HG03196 (cell line): ENCODE results near the gene ZC3H12C.
A peak's percentile ranks its signal among the peaks of the same experiment; 100 is the strongest.
"Not testable (repeated sequence)": the region's sequence is repeated elsewhere in the genome, so short reads cannot be mapped to it uniquely, and the experiment has no call there.

ENCODE experiments used
- ATAC-seq: cut with Tn5 transposase; IDR thresholded peaks from one replicate; pipeline ENCODE4 v1.9.1; 2021; ENCODE audit not compliant: unreplicated experiment

Gene ZC3H12C

DNA sequence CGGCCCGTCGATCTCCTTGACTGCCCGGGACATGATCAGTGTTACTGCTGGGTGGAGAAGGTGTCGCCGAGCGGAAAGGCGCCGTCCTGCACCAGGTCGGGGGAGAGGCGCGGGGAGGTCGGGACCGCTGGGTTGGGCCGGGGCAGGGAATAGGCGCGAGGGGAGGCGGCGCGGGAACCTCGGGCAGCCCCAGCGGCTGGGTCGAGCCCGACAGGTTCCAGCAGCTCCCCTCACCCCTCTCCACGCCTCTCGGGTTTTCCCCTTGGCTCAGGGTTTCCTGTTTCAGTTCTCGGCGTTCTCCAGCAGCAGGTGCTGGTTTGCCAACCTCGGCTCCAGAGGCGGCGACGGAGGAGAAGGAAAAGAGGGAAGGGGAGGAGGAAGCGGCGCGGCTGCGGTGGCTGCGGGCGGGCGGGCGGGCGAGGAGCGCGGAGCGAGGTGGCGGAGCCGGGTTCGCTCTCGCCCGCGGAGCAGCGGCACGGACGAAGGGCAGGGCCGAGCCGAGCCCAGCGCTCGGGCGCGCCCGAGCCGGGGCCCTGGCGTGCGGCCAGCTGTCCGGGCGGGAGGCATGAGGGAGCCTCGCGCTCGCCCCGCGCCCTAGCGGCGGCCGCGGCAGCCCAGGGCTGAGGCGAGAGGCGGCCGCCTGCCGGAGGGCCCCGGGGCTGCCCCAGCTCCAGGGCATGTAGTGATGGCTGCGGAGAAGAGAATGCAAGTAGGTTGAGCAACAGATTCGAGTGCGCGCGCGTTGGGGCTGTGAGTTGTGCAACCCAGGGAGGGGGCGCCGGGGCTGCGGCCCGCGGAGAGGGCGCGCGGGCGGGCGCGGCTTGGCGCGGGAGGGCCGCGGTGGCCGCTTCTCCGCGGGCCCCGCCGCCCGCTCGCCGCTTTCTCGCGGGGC, at the start of gene ZC3H12C:
Gene ZC3H12C, plus strand, starts transcription at position 878 of the 892 bp plus-strand sequence. CDS start 20 bp downstream, outside the sequence.
- peak; percentile 60 for ATAC-seq

DNA sequence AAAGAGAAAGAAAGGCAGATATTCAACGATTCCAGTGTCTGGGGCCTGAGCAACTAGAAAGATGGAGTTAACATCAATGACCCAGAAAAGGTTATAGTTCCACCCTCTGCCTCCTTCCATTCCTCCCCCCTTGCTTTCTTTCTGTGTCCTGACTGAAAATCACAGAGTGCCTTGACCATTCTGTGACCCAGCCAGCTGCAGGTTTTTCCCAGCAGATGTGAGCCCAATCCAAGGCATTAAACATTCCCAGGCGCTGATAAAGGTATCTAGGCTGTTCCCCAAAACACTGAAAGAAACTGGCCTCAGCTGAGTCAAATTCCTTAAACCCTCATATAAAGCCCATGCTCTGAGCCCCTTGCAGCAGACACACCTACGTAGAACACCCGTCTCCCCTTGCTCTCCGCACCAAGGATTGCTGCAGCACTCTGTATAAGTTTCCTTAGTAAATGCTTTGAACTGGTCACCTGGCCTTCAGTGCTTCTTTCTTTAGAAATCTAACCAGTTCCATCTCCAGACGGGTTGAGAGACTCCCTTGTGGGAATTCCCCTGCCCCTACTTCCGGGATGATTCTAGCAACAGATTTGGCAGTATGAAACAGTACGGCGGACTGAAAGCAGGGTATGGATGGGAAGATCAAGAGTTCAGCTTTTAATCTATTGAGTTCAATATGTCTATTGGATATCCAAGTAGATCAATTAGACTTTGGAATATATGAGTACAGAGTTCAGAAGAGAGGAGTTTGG, 48.8 kb upstream of the ZC3H12C start:
- no peak for ATAC-seq

DNA sequence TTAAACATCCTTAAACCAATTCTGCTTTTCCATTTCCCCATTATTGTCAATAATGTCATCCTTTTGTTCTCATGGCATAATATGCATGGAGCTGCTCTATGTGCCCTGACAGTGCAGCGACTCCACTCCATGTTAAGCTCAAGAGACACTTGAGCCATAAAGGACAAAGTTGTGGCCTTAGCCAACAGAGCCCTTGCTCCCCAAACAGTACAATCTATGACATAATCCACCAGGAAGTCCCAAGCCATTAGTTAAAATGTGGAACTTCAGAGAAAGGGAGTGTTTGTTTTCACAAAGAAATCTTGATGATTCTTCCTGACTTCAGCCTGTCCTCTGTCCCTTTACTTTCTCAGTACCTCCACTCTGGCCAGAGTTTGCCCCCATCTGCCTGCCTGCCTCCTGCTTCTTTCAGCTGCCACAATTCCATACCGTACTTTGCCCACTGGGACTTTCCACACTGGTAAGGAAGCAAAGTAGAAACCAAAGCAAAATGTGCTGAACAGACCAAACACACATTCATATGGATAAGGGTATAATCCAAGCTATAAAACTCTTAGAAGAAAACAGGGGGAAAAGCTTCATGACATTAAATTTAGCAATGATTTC, 46.3 kb upstream of the ZC3H12C start:
- no peak for ATAC-seq

DNA sequence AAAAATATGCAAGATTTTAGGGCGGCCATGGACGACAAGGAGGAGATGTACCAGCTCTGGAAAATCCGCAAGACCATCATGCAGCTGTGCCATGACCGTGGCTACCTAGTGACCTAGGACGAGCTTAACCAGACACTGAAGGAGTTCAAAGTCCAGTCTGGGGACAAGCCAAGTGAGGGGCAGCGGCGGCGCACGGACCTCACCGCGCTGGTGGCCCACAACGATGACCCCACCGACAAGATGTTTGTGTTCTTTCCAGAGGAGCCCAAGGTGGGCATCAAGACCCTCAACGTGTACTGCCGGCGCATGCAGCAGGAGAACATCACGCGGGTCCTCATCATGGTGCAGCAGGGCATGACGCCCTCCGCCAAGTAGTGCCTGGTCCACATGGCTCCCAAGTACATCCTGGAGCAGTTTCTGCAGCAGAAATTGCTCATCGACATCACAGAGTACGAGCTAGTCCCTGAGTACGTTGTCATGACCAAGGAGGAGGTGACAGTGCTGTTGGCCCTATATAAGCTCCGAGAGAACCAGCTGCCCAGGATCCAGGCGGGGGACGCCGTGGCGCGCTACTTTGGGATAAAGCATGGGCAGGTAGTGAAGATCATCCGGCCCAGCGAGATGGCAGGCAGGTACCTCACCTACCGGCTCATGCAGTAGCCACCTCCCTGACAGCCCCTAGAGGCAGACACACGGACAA, 43.5 kb upstream of the ZC3H12C start:
- no peak for ATAC-seq

DNA sequence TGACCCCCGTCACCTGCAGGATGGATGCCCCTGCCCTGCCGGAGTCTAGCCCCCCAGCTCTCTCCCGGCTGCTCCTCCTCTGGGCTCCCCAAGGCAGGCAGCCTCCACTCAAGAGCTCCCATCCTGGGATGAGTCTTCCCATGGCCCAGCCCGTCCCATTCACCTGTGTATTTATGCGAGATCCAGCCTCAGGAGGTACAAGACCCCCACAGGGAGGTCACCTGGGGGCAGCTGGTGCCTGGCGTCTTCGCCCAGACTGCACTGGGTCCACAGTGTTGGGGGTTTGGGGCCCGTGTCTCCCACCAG, 43.0 kb upstream of the ZC3H12C start:
- no peak for ATAC-seq

DNA sequence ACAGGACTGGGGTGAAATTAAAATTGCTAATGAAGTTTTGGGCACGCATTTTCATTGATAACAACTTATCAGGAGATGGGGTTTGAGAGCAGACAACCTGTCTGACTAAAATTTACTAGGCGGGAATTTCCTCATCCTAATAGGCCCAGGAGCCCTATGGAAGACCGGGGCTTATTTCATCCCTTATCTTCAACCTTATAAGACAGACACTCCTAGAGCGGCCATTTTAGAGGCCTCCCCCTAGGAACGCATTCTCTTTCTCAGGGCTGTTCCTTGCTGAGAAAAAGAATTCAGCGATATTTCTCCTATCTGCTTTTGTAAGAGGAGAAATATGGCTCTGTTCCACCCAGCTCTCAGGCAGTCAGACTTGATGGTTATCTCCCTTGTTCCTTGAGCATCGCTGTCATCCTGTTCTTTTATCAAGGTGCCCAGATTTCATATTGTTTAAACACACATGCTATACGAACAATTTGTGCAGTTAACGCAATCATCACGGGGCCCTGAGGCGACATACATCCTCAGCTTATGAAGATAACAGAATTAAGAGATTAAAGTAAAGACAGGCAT, 39.3 kb upstream of the ZC3H12C start:
- no peak for ATAC-seq

DNA sequence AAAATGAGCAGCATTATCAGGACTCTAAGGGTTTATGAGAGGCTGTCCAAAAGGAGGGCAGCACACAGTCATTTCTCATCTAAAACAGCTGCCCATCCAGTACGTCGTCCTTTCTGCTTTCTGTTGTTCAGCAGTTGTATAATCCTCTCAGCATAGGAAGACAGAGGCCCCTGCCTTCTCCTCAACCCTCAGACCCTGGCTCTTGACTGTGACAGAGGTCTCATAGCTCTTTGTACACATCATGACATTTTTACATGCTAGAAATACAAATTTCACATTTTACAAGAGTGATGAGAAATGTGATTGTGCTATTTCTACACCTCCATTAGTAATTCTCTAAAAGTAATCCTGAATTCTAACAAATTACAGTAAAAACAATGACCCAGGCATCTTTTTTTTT, 36.2 kb upstream of the ZC3H12C start:
- no peak for ATAC-seq

DNA sequence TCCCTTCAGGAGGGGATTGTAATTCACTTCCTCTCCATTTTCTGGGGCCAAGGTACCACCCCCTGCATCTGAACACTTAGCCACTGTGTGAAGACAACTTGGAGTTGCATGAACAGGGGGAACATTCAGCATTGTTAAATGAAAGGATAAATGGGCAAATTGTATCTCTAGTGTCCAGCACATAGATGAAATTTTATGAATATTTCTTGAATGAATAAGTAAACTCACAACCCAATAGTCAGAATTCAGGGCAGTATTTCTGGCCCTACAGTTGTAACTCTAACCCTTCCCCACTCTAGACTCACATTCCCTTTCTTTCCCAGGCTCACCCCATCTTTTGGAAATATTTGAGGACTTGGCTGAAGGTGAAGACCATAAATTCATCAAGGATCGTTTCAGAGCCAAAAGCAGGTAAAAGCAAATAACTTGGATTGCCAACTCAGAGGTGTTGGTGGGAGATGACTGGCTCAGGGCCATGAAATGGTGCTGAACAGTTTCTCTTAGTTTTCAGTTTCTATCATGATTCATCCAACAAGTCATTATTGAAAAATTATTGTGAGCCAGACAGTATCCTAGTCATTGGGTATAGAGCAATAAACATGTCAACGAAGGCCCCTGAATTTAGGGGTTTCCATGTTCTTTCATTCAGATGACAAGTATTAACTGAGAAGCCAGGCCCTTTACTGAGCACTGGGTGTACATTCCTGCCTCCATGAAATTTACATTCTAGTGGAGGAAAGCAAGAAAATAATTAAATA, 33.3 kb upstream of the ZC3H12C start:
- no peak for ATAC-seq

DNA sequence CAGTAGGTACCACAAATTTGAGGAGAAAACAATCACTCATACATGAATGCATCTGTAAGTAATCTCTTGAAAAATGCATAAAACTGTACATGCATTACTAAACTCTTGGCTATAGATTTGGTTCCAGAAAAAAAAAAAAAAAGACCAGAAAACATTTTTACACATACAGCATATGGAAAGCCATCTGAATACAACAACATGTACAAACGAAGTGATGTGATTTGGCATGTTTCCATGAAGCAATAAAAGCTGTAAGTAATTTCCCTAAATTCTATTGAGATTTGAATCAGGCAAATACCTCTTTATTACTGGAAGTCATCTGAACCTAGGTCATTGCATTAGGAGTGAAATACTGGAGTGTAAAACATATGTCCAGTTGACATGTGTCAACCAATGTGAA, 31.9 kb upstream of the ZC3H12C start:
- ATAC-seq: no peak

DNA sequence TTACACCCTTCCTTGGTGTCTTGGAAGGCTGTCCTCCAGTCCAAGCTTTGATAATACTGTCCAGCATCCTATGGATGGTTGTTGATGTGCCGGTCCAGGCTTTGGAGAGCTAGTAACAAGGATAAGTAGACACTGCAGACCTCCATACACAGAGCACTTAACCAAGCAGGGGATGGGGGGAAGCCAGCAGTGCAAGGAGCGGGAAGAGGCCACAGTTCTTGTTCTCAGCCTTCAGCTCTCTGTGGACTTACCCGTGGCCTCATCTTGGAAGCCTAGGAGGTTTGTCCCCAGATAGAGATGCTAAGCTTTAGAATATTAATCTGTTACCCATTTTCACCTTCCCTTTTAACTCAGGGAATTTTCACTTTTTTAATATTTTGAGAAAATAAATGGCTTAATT, 30.9 kb upstream of the ZC3H12C start:
- ATAC-seq: no peak

DNA sequence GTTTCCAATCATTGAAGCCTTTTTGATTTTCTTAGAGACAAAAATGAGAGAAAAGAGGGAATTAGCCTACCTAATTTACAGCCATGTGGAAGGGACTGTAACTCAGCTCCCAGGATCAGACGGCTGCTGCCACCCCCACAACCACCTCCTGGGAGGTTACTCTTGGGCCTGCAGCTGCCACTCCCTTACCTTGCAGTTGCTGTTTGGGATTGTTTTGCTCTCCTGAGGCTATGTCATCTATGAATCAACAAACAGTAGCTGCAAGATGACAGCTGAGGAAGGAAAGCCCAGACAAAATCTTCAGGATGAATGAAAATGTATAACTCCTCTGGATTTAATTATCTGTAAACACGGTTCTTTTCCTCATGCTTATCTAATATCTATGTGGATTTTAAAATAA, 28.0 kb upstream of the ZC3H12C start:
- ATAC-seq: no peak

DNA sequence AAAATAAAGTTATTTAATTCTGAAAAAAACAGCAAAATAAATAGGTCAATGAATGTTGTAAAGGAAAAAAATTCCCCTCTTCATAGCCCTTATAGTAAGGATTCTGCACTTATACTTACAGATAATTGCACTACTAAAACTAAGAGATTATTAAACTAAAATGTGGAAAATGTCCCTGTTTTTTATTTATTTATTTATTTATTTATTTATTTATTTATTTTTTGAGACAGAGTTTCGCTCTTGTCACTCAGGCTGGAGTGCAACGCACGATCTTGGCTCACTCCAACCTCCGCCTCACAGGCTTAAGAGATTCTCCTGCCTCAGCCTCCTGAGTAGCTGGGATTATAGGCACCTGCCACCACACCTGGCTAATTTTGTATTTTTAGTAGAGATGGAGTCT, 25.2 kb upstream of the ZC3H12C start:
- ATAC-seq: not testable (repeated sequence)

DNA sequence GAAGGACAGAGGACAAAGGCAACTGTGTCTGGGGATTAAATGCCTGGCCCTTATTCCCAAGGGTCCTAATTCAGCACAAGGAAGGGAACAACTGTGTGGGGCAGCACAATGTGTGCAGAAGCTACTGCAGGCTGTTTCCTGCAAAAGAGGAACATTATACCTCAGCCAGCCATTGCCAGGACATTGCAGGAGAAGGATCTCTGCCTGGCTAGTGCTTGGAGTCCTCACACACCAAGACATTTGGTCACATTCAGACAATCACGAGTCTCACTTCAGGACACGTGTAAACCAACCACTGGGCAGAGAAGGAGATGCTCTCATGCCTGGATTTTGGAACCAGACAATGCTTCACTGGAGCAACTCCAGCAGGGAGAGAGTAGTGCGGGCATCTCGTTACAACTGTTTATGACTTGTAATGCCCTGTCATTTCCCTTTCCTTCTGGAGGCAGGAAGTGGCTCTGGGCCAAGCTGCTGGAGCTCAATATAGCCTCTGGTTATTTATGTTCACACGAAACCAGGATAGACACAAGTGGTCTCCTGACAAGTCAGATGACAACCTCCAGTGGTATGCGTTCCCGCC, 23.9 kb upstream of the ZC3H12C start:
- no peak for ATAC-seq

DNA sequence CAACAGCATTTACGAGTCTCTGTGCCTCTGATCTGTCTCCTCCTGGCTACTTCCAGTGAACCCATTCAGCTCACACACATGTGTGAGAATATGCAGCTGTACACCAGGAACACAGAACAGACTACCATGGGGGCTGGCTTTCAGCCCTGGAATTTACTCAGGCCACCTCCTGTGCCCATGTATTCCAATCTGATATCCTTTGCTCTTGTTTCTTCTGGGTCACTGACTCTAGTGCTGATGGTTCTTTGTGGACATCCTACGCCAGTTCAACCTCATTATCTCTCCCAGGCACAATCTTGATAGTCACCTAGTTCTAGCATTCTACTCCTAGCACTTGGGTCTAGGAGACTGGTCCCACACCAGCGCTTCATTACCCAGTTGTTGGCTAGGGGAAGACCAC, 23.0 kb upstream of the ZC3H12C start:
- ATAC-seq: no peak

DNA sequence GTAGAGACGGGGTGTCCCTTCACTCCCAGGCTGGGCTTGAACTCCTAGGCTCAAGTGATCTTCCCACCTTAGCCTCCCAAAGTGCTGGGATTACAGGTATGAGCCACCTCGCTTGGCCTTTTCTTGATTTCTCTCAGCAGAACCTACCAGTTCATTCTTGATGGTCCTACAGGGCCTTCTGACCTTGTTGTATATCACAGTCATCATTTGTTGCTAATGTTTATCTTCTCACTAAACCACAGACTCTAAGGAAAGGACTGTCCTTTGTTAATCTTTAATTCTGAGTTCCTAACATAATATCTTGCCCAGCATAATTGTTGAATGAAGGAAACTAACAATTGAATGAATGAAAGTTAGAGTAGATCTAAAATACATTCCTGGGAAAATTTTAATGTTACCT, 22.0 kb upstream of the ZC3H12C start:
- peak; percentile 45 for ATAC-seq

DNA sequence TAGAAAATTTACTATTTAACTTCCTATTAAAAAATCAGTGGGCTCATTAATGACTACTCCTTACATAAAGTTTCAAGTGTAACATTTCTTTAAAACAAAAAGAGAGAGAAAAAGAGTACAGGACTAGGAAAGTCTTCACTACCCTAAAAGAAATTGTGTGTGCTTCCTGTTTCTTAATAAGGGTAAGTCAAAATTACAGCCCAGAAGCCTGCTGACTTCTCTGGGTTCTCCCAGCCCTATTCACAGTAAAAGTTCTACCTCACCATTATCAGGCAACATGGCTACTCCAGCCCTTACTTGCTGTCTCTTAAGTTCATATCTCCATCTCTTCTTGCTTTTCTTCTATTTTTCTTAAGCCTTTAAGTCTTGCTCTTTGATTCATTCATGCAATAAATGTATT, 20.3 kb upstream of the ZC3H12C start:
- no peak for ATAC-seq

DNA sequence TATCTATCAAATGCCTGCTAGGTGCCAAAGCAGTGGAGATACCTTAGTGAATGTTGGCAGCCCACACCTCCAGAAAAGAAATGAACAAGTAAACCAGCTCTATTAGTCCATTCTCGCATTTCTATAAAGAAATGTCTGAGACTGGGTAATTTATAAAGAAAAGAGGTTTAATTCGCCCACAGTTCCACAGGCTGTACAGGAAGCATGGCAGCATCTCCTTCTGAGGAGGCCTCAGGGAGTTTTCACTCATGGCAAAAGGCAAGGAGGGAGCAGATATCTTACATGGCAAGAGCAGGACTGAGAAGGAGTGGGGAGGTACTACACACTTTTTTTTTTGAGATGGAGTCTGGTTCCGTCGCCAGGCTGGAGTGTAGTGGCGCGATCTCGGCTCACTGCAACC, 18.7 kb upstream of the ZC3H12C start:
- no peak for ATAC-seq

DNA sequence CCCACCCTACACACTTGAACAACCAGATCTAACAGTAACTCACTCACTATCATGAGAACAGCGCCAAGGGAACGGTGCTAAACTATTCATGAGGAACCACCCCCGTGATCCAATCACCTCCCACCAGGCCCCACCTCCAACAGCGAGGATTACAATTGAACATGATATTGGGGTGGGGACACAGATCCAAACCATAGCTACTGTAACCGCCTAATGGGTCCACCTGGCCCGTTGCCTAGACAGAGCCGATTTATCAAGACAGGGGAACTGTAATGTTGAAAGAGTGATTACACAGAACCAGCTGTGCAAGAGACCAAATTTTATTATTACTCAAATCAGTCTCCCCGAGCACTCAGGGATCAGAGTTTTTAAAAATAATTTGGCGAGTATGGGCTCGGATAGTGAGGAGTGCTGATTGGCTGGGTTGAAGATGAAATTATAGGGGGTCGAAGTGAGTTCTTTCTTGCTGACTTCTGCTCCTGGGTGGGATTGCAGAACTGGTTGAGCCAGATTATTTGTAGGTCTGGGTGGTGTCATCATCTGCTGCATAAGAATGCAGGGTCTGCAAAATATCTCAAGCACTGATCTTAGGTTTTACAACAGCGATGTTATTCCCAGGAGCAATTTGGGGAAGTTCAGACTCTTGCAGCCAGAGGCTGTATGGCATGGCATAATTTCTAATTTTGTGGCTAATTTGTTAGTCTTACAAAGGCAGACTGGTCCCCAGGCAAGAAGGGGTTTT, 17.9 kb upstream of the ZC3H12C start:
- no peak for ATAC-seq

DNA sequence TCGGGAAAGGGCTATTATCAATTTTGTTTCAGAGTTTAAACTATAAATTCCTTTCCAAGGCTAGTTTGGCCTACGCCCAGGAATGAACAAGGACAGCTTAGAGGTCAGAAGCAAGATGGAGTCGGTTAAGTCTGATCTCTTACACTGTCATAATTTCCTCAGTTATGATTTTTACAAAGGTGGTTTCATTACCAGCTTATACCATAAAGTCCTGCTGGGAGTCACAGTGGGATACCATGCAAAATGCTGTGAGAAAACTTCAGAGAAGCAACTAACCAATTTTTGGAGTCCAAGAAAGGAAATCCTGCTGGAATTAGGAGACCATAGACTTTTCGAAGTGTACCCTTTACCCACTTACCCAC, 17.4 kb upstream of the ZC3H12C start:
- ATAC-seq: no peak
